Activated effector memory CD4-positive, alpha-beta T cell treated with anti-CD3 and anti-CD28 coated beads, Interleukin-2, amount 50 U/mL, for 16 hours (primary cell): ENCODE results near the gene TINCR.
"Not testable (repeated sequence)": the region's sequence is repeated elsewhere in the genome, so short reads cannot be mapped to it uniquely, and the experiment has no call there.

Source experiments
- DNase-seq: peaks from one replicate; pipeline ENCODE4 v3.0.0-alpha.2; 2020

TINCR gene

DNA sequence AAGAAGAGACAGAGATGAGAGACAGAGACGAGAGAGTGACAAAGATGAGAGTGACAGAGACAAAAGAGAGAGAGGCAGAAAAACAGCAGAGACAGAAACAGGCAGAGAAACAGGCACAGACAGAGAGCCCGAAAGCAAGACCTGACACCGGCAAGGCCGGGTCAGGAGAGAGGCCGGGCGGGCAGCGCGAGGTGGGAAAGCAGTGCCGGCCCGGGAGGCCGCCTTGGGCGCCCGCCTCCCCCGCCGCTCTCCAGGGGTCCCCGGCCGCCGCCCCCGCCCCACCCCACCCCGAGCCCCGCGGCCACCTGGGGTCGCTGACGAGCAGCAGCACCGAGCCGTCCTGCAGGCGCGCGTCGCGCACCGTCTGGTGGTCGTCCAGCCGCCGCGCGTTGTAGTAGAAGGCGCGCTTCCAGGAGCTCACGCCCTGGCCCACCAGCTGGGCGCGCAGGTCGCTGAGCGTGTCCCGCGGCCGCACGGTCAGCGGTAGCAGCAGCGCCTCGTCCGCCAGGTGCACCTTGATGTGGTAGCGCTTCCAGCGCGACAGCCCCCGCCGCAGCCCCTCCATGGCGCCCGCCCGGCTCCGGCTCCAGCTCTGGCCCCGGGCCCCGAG is at the start of gene TINCR:
Gene TINCR (minus strand): TSS at position 594 of the 610 bp plus-strand sequence.
- DNase-seq, result no peak

GRCh38 chr19:5617080-5617479 is 49.3 kb upstream of the TINCR start:
- no peak for DNase-seq

GRCh38 chr19:5615756-5616327 is 48.1 kb upstream of the TINCR start:
- peak; percentile 58 for DNase-seq

- DNase-seq, result peak; percentile 50
These were observed 45.4 kb upstream of the TINCR start for GRCh38 chr19:5612891-5613865.

GRCh38 chr19:5609881-5610448 is 42.2 kb upstream of the TINCR start:
- DNase-seq, result peak; percentile 50

DNA sequence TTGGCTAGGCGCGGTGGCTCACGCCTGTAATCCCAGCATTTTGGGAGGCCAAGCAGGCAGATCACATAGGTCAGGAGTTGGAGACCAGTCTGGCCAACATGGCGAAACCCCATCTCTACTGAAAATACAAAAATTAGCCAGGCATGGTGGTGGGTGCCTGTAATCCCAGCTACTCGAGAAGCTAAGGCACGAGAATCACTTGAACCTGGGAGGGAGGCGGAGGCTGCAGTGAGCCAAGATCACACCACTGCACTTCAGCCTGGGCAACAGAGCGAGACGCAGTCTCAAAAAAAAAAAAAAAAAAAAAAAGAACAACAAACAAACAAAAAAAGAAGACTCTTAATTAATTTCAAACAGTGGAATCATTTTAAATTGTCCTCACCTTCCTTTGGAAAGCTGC is 41.0 kb upstream of the TINCR start:
- not testable (repeated sequence) for DNase-seq

- DNase-seq, result no peak
These were observed 40.5 kb upstream of the TINCR start for GRCh38 chr19:5608291-5608690.

DNA sequence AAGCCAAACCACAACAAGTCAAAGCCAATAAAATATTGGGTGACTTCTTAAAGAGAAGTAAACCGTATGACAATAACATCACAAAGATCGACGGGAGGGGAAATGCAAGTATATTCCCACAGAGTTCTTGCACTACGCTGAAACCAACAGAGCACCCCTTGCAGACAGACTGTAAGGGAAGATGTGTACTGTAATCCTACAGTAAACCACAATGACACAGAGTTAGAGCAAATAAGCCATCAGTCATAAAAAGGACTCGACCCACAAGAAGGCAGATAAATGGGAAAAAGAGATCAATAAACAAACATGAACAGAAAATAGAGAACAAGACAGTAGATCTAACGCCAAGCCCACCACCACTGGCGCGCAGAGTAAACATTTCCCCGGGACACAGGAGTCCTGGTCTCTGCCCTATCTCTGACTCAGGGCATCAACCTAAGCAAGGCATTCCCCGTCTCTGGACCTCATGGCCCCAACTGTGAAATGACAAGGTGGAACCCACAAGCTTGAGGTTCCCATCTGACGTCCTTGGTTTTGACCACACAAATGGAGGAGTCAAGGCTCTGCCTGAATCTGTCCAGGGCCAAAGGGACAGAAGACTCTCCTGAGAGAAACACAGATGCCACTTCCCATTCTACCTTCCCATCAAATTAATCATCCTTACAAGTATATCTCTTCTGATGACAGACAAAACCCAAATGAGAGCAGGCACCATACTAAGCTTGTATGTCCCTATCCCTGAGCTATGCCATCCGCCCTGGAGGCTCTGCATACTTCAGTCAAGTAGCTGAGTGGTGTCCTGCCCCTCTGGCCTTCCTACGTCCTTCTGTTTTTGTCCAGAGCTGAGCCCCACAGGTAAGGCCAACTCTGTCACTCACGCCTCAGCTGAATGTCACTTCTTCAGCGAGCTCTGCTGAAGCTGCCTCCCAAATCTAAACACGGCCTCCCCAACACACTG is 39.8 kb upstream of the TINCR start:
- DNase-seq, result no peak

- no peak for DNase-seq
These were observed 37.6 kb upstream of the TINCR start for GRCh38 chr19:5605362-5605761.

DNA sequence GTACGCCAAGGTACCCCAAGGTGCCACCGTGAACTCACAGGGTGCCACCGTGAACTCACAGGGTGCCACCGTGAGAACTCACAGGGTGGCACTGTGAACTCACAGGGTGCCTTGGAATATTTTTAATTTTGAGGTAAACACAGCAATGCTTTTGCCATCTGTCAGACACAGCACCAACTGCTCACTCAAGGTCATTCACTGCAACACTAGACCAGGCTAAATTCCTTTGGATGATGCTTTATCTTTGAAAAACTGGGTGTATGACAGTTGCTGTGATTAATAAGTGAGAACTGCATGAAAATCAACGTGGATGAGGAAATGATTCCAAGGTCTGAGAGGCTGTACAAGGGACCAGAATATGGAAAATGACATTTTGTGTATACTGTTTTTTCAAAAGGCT is 35.9 kb upstream of the TINCR start:
- DNase-seq, result no peak

- no peak for DNase-seq
These were observed 33.0 kb upstream of the TINCR start for GRCh38 chr19:5600797-5601196.

GRCh38 chr19:5595745-5596144 is 28.0 kb upstream of the TINCR start:
- no peak for DNase-seq

DNA sequence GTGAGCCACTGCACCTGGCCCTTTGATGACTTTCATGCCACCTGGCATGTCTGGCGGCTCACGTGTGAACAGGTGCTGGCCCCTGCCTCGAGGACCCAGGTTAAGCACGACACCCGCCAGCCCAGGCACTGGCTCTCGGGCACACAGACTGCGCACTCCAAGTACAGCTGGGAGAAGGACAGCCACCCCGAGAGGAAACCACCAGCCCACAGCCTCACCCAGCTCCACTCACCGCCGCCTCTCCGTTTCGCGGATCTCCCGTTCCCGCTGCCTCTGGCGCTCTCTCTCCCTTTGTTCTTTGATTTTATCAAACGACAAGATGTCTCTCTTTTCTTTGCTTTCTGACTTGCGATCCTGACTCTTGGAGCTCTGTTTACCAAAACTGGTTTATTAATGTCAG is 27.4 kb upstream of the TINCR start:
- no peak for DNase-seq

GRCh38 chr19:5594521-5594950 is 26.8 kb upstream of the TINCR start:
- DNase-seq, result no peak

DNA sequence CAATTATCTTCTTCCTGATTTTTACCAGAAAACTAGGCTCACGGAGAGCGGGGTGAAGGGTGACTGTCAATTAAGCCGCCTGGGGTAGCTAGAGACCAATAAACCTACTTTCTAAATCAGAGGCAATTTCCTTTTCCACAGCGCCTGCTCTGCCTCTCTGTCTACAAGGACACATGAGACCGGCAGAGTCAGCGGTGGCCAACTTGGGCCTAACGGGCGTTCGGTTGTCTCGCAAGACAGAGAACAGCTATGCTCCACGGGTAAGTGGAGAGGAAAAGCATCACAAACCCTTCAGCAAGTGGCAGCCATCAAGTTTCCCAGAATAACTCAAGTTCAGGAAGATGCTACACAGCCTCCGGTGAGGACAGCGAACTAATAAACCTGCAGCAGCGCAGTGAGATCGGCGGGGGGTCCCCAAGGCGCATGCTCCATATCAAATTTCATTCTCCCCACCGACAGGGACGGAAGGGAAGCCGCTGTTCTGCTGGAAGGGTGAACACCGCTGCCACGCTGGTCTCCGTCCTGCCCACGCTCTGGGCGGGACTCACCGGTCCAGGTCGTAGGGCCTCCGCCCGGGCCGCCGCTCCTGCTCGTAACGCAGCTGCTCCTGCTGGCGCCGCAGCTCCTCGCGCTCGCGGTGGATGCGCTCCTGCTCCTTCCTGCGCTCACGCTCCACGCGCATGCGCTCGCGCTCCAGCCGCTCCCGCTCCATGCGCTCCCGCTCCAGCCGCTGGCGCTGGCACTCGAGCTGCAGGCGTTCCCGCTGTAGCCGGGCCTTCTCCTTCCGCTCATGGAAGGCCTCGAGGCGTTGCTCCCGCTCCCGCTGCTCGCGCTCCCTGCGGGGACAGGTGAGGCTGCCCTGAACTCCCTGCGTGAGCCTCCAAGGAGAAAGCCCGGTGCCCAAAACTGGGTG is 25.8 kb upstream of the TINCR start:
- DNase-seq, result no peak

DNA sequence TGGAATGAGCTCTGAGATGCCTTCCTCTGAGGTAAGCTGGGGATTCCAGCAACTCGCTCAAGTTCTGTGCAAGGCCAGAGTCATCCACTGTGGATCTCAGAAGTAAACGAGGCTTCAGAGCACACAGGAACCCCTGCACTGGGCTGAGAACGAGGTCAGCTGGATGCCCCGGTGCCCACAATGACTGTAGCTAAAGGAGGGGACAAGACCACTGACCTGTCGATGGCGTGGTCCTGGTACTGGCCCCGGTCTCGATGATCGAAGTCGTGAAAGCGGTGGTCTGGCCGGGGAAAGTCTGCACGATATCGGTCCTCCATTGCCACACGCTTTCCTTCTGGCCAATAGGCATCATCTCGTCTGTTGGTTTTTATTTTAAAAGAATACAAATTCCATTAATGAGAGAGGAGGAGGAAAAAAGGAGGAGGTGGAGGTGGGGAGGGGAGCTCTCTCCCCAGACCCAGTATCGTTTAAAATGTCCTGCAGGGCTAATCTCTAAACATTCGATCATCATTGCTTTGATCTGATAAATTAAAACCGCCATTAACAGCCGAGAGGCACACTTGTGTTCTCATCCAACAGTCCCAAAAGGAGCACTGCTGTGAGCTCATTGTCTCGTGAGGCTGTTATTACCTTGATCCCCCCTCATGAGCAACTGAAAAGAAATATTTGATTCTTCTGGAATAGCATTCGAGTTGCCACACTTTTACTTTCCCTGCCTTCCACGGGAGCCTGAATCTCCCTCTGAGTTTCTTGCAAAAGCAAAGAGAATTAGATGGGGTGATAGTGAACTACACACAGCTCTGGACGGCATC is 25.0 kb upstream of the TINCR start:
- no peak for DNase-seq

DNA sequence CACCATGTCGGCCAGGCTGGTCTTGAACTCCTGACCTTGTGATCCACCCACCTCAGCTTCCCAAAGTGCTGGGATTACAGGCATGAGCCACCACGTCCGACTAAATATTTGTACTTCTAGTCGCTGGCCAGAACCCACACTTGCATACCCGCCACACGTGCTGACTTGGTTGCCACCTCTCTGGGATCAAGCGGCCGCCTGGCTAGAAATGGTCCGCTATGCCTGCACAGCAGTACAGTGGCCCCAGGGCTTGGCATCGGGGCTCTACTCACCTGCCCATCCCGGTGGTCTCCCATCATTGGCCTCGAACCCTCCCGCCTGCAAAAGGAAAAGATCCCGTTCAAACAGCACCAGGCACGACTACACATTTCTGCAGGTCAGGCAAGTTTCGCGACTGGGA is 23.7 kb upstream of the TINCR start:
- no peak for DNase-seq

DNA sequence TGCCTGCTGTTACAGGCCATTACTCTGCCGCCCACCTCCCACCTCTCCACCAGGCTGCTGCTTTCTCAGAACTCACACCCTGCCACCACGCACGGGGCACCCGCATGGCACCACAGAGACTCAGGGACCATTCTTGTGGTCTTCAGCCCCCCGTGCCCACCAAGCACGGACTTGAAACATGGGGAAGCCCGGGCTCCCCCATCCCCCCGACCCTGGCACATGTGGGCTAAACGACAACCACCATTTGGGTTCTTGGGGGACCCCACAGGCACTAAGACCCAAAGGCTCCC is 23.1 kb upstream of the TINCR start:
- DNase-seq, result no peak

DNA sequence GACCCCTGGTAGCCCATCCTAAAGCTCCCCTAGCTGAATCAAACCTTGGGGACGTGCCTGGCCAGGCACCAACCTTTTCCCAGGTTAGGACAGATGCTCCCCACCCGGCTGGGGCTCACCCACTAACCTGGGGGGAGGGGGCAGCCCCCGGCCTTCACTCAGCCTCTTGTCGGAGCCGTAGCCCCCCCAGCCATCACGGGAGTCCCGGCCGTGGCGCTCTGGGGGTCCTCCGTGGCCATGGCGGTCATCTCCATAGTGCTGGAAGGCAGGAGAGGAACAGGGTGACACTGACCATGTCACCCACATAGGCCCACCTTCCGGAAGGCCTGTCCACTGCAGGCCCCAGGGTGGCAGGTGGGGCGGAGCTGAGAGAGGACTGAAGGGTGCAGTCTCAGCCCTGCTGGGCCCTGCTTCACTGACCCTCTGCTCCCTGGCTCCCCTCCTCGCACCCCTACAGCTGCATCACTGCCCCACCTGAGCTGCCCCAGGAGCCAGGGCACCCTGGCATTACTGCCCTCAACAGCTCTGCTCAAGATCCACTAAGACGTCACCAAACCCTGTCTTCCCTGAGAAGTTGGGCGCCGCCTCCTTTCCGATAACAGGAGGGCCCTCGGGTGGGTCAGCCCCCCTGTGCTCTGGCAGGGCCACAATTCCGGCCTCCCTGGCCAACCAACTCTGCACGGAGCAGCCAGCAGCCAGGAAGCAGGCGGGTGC is 22.6 kb upstream of the TINCR start:
- no peak for DNase-seq
